GM19438 (cell line): ENCODE measurements around the gene FAM181B.

Experiments used
- ATAC-seq: cut with Tn5 transposase; IDR thresholded peaks from one replicate; pipeline ENCODE4 v1.9.1; 2021; ENCODE audit warnings: low read depth; ENCODE audit not compliant: unreplicated experiment

FAM181B gene

DNA sequence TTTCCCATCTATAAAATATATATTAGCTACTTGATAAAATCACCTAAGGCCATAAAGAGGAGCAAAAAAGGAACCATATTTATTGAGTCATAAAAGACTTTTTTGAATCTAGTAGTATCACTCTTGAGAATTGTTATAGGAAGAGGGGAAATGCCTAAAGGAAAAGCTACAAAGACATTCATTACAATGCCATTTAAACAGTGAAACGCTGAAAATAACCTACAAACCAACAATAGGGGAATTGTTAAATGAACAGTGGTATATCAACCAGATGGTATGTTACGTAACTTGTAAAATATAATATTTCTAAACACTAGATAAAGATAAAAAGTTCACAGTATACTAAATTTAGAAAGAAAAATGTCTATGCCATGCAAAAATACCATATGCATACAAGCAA is 47.5 kb downstream of the FAM181B start:
- no peak for ATAC-seq

- no peak for ATAC-seq
These were observed 50.6 kb downstream of the FAM181B start for GRCh38 chr11:82683029-82683428.

- ATAC-seq: peak; percentile 79
These were observed 51.5 kb downstream of the FAM181B start for GRCh38 chr11:82682003-82682751.

- ATAC-seq: no peak
These were observed 53.4 kb downstream of the FAM181B start for GRCh38 chr11:82680252-82680651.
